KMS-11 (cell line): ENCODE measurements around the gene NUFIP1.

Experiments used
- H2AFZ ChIP-seq: fragments of 200-600 bp; sonication (generic); 2 replicates; pipeline ENCODE4 v1.6.1; 2016; ENCODE audit warnings: antibody characterized with exemption, mixed run types, low read depth
- H3K27ac ChIP-seq: fragments of 200-600 bp; sonication (generic); 2 replicates; pipeline ENCODE4 v1.6.1; 2016; ENCODE audit warnings: mild to moderate bottlenecking, mixed run types
- H3K27me3 ChIP-seq: fragments of 200-600 bp; sonication (generic); 2 replicates; pipeline ENCODE4 v1.6.1; 2017; ENCODE audit warnings: mild to moderate bottlenecking, low read depth, mixed run types, moderate library complexity; ENCODE audit not compliant: insufficient read depth
- H3K36me3 ChIP-seq: fragments of 200-600 bp; sonication (generic); 2 replicates; pipeline ENCODE4 v1.6.1; 2017; ENCODE audit warnings: mild to moderate bottlenecking, mixed run types; ENCODE audit not compliant: insufficient read depth
- H3K4me1 ChIP-seq: fragments of 200-600 bp; sonication (generic); 2 replicates; pipeline ENCODE4 v1.6.1; 2016; ENCODE audit warnings: mild to moderate bottlenecking, low read depth, mixed run types; ENCODE audit not compliant: poor library complexity, severe bottlenecking
- H3K4me2 ChIP-seq: fragments of 200-600 bp; sonication (generic); 2 replicates; pipeline ENCODE4 v1.7.0; 2016; ENCODE audit warnings: mild to moderate bottlenecking, mixed run types
- H3K4me3 ChIP-seq: fragments of 200-600 bp; sonication (generic); IDR thresholded peaks from 2 replicates; pipeline ENCODE4 v1.6.1; 2017; ENCODE audit warnings: low read depth, low read length, mixed read lengths; ENCODE audit not compliant: insufficient read depth
- H3K79me2 ChIP-seq: fragments of 200-600 bp; sonication (generic); 2 replicates; pipeline ENCODE4 v1.6.1; 2016; ENCODE audit warnings: low read depth, mixed run types; ENCODE audit not compliant: insufficient read depth
- H3K9ac ChIP-seq: fragments of 200-600 bp; sonication (generic); 2 replicates; pipeline ENCODE4 v1.6.1; 2016; ENCODE audit warnings: mild to moderate bottlenecking, mixed run types
- H4K20me1 ChIP-seq: fragments of 200-600 bp; sonication (generic); 2 replicates; pipeline ENCODE4 v1.6.1; 2016; ENCODE audit warnings: mild to moderate bottlenecking, mixed run types; ENCODE audit not compliant: insufficient read depth
- CTCF ChIP-seq: fragments of 200-600 bp; sonication (generic); conservative IDR thresholded peaks from 2 replicates; pipeline ENCODE4 v1.6.1; 2017; ENCODE audit warnings: low read depth, mild to moderate bottlenecking, antibody characterized with exemption, low read length, moderate library complexity, mixed read lengths

NUFIP1 gene

DNA sequence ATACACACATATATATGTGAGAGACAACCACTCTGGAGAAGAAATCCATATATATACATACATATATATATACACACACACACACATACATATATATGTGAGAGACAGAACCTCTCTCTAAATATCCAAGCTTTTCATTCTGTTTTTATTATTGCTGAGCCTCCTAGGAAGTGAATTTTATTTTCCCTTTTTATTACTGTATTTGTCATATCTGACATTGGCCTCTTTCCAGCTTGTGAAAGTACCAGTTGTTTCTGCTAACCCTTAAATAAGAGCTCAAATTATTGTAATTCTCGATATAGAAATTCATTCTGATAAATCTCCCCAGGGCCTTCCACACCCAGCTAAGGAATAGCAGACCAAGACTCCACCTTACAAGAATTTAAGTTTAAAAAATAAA, 81.0 kb downstream of the NUFIP1 start:
- Histone ChIP-seq H3K36me3 (no peaks in the 10 kb centered on the region), H3K9ac (no peak overlapping the region), H3K4me1 (no peaks in the 10 kb centered on the region), H3K79me2 (no peaks in the 10 kb centered on the region), H4K20me1 (no peaks in the 10 kb centered on the region), H3K27ac (no peak overlapping the region), H2AFZ (no peak overlapping the region), H3K4me2 (no peak overlapping the region), H3K27me3 (no peaks in the 10 kb centered on the region), H3K4me3 (no peak overlapping the region)
- no peak for TF ChIP-seq CTCF

DNA sequence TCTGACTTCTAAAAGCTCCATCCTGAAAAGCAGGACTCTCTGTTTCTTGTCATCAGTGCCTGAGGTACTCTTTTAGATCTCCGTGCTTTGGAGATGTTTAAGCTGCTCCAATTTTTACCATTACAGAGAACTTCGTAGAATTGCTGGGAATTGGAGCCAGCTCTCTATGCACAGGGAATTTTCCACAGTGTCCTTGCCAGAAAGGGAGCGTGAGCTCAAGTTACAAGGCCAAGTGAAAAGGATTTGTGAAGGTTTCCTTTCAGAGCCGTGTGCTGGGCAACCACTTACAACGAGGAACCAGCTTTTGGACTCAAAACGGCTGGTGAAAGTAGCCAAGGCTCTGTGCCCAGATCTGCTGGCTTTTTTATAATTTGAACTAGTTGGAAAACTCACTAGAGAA, 82.6 kb downstream of the NUFIP1 start:
- no peak overlapping the region for H3K27ac ChIP-seq
- no peak overlapping the region for H3K9ac ChIP-seq
- H2AFZ ChIP-seq: no peak overlapping the region
- no peaks in the 10 kb centered on the region for H3K79me2 ChIP-seq
- H3K4me2 ChIP-seq: no peak overlapping the region
- no peak for TF ChIP-seq CTCF
- H3K36me3 ChIP-seq: no peaks in the 10 kb centered on the region
- H3K27me3 ChIP-seq: no peaks in the 10 kb centered on the region
- H3K4me3 ChIP-seq: no peak overlapping the region
- no peaks in the 10 kb centered on the region for H4K20me1 ChIP-seq
- no peaks in the 10 kb centered on the region for H3K4me1 ChIP-seq

DNA sequence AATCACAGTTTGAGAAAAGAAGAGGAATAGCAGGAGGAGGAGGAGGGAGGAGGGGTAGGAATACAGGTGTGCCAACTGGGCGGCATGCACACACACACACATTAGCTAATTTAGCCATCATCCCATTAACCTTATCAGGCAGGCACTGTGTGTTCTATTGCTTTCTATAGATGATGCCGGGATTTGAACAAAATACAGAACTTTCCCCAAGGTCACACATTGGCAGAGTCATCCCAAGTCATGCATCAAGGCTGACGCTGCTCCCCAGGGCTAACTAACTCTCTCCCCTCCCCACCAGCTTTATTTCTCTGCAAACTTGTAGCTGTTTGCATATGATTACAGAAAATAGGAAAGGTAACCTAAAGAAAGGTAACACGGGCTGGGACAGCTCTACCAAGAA, 83.0 kb downstream of the NUFIP1 start:
- Histone ChIP-seq H3K27ac (no peak overlapping the region), H3K9ac (no peak overlapping the region)
- TF ChIP-seq CTCF: no peak

DNA sequence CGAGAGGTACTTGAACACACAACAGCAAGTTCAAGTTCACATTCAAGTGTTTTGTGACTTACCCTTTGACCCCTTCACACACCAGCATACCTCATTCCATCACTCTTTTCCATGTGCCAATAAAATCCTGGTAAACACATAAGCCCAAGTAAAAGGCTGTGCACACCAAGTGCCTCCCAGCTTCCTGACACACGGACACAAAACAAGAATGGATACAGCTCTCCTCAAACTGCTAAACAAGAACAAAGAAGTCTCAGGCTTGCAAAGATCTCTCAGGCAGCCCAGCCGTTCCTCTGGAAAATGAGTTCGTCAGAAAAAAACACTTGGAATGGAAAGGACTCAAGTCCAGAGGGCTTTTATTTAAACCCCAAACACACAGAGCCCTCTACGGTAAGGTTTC, 83.7 kb downstream of the NUFIP1 start:
- H4K20me1 ChIP-seq: no peaks in the 10 kb centered on the region
- no peak overlapping the region for H2AFZ ChIP-seq
- H3K27ac ChIP-seq: no peak overlapping the region

More for the DNA sequence above, 83.0 kb downstream of the NUFIP1 start:
- no peaks in the 10 kb centered on the region for H3K27me3 ChIP-seq
- H3K4me3 ChIP-seq: no peak overlapping the region
- H3K36me3 ChIP-seq: no peaks in the 10 kb centered on the region
- H2AFZ ChIP-seq: no peak overlapping the region
- no peaks in the 10 kb centered on the region for H3K4me1 ChIP-seq
- H3K4me2 ChIP-seq: no peak overlapping the region
- no peaks in the 10 kb centered on the region for H4K20me1 ChIP-seq
- H3K79me2 ChIP-seq: no peaks in the 10 kb centered on the region

More for the DNA sequence above, 83.7 kb downstream of the NUFIP1 start:
- no peak overlapping the region for H3K4me3 ChIP-seq
- no peak overlapping the region for H3K4me2 ChIP-seq
- H3K36me3 ChIP-seq: no peaks in the 10 kb centered on the region
- no peaks in the 10 kb centered on the region for H3K27me3 ChIP-seq
- H3K9ac ChIP-seq: no peak overlapping the region
- no peaks in the 10 kb centered on the region for H3K4me1 ChIP-seq
- no peaks in the 10 kb centered on the region for H3K79me2 ChIP-seq
- TF ChIP-seq CTCF: no peak
